A549 treated with AZD9567 at 1 μM for 4 hours (cell line): ENCODE results near the gene REPIN1. TPM values are rescaled to one million over a fixed set of nuclear protein-coding genes. Genes with fewer than 3 reads are reported as not detected.

Source experiments
- total RNA-seq: library from RNA; stranded (reverse); fragments of 200-300 nt; extraction: Qiagen RNA extraction; gene quantifications from 5 replicates; pipeline ENCODE4 v1.2.3, GENCODE V29; 2022; ENCODE audit not compliant: insufficient read depth

Gene REPIN1
- total RNA-seq: 47.4 to 82.7 TPM (median 82.3 TPM) in 5 replicates

DNA sequence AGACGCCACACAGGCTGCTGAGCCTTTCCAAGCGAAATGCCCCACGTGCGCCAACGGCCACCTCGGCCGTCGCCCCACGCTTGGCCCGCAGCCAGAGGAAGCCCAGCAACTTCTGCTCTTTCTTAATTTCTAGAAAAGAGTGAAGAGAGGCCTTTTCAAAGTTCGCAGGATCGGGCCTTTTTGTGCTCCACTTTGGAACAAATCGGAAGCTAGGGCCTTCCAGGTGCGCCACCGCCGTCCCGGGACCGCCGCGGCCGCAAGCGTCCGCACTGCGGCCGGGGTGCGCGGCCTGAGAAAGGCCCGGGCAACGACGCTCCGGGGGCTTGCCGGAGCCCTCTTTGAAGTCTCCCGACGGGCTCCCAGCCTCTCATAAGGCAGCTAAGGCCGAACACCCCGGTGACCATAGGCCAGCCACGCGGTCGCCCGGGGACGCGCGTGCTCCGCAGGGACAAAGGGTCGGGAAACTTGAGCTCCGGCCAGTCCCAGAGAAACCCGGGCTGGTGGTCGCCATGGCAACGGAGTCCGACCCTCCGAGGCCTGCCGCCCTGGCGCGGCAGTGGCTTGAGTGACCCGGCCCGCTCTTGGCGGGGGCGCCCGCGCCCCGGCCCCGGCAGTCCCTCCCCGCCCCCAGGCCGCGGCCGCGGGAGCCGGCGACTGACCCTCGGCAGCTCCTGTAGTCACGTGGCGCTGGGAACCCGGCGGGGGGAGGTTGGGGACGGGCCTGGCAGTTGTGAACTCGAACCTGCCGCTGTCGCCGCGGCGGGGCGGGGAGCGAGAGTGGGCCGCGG lies at the start of gene REPIN1:
Gene REPIN1 (plus strand): TSS at position 727 of the 788 bp plus-strand sequence. CDS start 890 bp downstream, outside the sequence.

GRCh38 chr7:150322833-150323681 lies 45.6 kb upstream of the REPIN1 start, which contains the start of the genes ACTR3C and LRRC61:
Gene ACTR3C (minus strand): TSS chr7:150323545. CDS start chr7:150295296, 28,249 bp downstream.
Gene LRRC61 (plus strand): TSS chr7:150323355. CDS start chr7:150336862, 13,507 bp downstream.

GRCh38 chr7:150341263-150342120 lies 27.1 kb upstream of the REPIN1 start, which contains the start of gene RARRES2:
Gene RARRES2 (minus strand): TSS chr7:150341629. CDS start chr7:150340609, 1,020 bp downstream.

GRCh38 chr7:150378853-150379440 lies 10.3 kb downstream of the REPIN1 start, which contains the start of gene ZNF775:
Gene ZNF775 (plus strand): TSS chr7:150379330. CDS start chr7:150388471, 9,141 bp downstream.

Other genes with a start within 250 kb of the REPIN1 start
- 0.09 to 0.20 TPM (median 0.09 TPM) in 3 of 5 replicates, not detected in the others for gene LRRC61, start 45.5 kb upstream of the REPIN1 start, total RNA-seq
- 0.22 TPM in 1 of 5 replicates, not detected in the others for gene ACTR3C, start 45.3 kb upstream of the REPIN1 start, total RNA-seq
- not detected in 5 replicates for gene RARRES2, start 27.2 kb upstream of the REPIN1 start, total RNA-seq
- gene ZNF775, start 10.5 kb downstream of the REPIN1 start, total RNA-seq: 2.4 to 7.2 TPM (median 5.4 TPM) in 5 replicates
- not detected in 5 replicates for gene GIMAP8, start 81.8 kb downstream of the REPIN1 start, total RNA-seq
- not detected in 5 replicates for gene GIMAP7, start 146.1 kb downstream of the REPIN1 start, total RNA-seq
- gene GIMAP4, start 198.6 kb downstream of the REPIN1 start, total RNA-seq: not detected in 5 replicates